NCI-H510A treated with DMSO at 0.1 percent for 48 hours (cell line): ENCODE results near the gene AKR1E2.
A peak's percentile ranks its signal among the peaks of the same experiment; 100 is the strongest.

Source experiments
- DNase-seq: peaks from one replicate; lab custom pipeline; 2025; lab: John Stamatoyannopoulos, UW

The AKR1E2 gene

DNA sequence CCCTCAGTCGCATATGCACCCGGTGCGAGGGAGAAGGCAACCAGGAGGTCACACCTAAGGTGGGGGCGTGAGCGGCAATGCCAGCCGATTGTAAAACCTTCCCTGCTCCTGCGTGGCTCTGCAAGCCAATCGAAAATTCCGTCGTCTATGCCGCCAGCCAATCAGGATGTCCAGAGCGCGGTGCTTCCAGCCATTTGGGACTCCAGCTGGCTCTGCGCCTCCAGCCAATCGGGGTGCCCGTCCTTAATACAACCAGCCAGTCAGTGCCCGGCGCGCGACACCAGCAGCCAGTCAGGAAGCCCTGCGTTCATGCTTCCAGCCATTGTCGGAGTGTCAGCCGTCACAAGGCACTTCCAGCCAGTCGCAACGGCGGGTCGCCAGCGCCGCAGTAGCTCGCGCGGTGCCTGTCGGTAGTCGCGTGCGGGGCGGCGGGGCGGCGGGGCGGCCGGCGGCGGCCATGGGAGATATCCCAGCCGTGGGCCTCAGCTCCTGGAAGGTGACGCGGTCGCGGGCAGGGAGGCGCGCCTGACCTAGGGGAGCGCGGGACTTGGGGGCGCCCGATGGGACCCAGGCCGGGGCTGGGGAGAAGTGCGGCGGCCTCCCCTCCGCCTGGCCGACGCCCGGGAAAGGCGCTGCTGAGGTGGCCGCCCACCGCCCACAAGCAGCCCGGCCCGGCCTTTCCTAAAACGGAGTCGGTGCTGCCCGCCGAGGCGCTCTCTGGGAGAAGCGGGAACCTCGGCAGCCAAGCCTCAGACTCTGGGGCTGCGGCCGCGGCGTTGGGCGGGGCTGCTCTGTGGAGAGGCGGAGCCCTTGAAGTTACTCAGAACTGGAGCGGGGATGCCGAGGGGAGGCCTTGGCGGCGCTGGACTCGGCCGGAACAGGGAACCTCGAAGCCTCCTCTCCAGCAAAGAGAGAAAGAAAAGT lies at the start of gene AKR1E2:
Gene AKR1E2 (plus strand): TSS at position 340 of the 924 bp plus-strand sequence. CDS start 118 bp downstream, at position 458.
- DNase-seq = peak; percentile 79

DNA sequence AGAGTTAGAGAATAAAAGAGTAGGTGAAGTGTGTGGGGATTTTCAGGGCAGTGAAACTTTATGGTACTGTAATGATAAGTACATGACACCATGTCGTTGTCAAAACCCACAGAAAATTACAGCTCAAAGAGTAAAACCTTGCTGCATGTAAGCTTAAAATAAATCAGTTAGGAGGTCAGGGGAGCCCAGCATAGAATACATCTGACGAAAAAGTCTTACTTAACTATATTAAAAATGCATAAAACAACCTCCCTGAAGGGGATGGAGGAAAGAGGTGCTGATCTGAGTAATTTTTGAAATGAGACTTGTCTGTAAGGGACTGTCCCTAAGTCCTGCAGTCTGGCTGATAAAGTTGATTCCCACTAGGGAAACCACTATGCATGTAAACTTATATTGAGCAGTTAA lies 49.8 kb upstream of the AKR1E2 start:
- DNase-seq = no peak

DNA sequence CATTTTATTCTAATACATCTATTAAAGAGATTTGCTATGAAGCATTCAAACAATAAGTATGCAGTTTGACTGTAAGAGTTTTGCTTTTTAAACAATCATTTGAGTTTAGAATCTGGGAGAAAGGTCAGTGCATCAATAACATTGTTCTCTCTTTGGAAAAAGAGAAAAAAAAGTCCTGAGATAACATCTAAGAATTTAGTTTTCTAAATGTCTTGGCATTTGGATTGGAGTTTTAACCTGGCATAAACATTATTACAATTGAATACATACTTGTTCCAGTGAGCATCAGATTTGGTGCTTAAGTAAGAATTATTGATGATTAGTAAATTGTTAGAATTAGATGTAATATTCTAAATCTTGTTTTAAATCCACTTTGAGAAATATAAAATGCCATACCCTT lies 47.2 kb upstream of the AKR1E2 start:
- DNase-seq = no peak

DNA sequence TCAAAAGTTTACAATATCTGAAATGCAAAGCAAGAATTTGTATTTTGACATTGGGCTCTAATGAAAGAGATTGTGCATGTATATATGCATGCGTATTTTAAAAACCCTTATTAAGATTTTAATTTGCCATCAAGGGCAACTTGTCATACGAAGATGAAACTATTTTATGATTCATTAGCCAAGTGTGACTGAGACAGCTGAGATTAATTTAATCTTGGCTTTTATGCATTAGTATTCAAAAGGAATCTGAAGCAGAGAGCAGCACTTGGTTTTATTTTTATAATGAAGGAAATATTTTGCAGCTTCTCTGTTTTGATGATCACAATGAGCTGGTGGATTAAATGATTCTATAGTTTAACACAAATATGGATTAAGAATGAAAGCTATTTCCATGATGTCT lies 45.9 kb upstream of the AKR1E2 start:
- no peak for DNase-seq

DNA sequence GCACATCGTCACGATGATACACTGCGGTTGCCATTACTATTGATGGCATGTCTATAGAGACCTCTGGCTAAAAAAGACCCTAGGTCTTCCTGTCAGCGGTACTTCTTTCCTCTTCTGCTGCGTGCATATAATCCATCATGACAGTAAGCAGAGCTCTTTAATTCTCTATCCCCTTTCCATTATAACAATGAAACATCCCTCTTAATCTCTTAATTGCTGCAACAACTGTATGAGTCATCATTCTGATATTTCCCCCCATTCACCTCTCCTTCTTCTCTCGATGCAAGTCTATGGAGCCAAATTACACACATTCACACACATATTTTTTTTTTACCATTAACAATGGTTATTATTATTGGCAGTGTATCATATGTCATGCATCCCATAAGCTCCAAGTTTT lies 45.2 kb upstream of the AKR1E2 start:
- no peak for DNase-seq

DNA sequence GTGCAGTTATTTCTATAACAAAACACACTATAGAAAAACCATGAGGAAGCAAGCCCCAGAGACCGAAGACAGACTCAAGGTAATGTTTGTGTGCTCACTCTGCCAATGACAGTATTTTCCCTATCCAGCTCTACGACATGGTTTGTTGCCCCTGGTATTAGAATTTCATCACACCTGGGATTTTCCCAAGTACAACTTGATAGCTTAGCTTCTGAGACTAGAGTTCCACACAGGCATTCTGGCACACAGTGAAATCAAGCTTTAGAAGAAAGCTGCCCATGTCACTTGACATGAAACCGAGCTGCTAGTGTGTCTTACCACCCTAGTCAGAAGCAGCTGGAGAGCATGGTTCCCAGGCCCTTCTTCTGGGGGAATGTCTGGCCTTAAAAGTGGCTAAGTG lies 44.1 kb upstream of the AKR1E2 start:
- DNase-seq = no peak

DNA sequence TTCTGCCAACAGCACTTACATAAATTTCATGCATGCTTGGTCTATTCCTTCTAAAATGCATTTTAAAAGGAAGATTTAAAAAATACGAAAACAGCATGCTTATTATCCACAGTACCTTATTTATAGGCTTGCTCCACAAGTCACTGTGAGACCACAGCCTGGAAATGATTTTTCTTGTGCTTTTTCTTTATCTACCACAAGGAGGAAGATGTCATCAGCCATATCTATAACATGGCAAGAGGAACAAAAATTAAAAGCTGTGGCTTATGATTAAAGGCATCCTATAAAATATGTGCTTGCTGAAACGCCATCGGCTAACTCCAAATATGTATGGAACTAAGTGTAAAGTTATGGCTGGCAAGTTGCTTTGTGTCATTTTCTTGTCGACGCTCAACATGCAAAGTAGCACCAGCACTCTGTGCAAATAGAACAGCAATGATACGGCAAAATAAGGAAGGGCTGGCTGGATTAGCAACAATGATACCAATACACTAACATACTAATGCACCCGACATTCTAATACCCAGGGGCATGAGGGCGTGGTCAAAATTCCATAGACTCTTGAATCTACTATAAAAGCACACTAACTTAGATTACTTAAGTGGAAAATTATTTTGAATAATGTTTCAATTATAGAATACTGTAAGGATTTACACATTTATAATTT lies 41.2 kb upstream of the AKR1E2 start:
- no peak for DNase-seq

DNA sequence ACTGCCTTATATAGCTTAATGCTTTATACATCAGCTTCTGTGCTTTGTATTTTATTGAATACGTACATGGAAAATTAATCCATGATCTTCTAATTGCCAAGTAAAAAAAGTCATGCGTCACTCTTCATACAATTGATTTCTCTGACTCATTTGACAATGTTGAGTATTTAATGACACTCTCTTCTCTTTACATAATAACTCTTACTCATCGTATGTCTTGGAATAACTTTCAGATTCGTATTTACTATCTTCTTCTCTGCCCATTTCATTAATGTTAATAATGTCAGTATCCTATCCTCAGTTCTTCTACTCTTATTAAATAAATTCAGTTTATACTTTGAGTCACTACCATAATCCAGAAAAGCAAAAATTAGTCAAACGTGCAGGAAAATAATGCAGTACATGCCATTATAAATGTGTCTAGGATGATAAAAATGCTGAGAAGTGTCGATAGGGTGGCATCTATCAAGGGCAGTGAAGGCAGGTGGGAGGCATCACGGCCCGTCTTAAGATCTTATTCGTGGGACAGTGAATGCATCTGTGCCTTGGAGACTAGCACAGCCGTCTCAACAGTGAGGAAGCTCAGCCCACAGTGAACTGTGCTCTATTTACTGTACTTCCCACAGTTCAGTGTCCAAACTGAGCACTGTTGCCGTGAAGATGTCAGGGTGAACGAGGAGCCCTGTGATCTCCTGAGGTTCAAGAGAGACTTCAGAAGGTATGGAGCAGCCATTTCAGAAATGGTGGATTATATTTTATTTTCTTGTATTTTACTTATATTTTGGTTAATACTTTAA lies 39.8 kb upstream of the AKR1E2 start:
- no peak for DNase-seq

DNA sequence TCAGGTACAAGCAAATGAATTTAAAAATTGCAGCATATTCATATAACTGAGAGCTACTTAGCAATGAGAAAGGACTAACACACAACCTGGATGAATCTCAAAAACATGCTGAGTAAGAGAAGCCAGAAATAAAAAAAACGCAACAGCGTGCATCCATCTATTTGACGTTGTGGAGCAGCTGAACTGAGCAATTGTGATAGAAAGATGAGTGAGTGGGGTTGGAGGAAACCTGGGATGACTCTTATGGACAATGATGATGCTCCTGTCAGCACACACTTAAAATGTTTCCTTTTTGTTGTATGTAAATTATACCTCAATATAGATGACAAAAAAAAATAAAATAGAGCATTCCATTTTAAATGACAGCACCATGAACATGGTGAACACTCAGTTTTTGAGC lies 36.0 kb upstream of the AKR1E2 start:
- DNase-seq = no peak

DNA sequence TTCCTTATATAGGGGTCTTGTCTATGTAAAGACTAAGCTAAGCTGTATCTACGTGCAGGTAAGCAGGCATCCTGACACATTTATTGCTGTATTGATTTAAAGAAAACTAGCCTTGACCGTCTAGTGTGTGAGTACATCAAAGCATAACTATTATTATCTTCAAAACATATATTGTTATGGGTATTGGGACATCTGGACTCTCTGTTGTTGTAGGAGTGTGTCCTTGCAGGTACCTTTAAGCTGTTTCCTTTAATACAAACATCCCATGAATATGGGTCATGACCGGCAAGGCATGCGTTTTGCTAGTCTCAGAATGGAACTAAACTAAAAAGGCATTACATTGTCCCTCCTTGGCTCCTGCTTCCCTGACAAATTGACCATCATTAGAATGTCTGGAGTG lies 35.1 kb upstream of the AKR1E2 start:
- no peak for DNase-seq

DNA sequence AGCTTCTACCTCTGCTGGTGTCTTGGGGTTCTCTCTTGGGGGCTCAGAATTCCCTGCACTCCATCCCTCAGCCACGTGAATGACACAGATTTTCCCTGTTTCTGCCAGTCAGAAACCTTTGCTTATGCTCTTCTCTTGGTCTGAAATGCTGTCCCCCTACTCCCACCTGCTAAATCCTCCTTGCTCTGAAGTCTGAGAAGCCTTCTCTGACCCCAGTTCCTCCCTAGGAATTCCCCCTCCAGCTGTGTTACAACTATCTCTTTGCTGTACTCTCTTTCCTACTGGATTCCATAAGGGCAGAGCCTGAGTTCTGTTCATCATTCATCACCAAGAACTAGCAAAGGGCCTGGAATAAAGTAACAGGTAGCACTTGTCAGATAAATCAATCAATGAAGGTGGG lies 33.6 kb upstream of the AKR1E2 start:
- DNase-seq = no peak

DNA sequence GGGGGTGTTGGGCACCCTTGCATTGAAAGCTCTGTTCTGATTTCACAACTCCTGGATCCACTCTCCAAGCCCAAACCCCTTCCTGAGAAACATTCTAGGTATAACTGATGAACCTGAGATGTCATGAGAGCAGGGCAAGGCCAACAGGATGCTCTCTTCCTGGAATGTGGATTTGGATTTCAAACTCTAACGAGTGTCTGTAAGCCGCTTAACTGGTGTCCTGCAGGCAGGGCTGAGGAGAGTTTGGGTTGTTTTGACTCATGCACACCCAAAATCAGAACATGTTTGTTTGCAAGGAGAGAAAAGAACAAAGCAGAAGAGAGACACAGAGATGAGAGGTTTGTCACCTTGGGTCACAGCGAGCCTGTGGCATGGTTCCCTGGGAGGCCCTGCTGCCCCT lies 24.6 kb upstream of the AKR1E2 start:
- DNase-seq = no peak

DNA sequence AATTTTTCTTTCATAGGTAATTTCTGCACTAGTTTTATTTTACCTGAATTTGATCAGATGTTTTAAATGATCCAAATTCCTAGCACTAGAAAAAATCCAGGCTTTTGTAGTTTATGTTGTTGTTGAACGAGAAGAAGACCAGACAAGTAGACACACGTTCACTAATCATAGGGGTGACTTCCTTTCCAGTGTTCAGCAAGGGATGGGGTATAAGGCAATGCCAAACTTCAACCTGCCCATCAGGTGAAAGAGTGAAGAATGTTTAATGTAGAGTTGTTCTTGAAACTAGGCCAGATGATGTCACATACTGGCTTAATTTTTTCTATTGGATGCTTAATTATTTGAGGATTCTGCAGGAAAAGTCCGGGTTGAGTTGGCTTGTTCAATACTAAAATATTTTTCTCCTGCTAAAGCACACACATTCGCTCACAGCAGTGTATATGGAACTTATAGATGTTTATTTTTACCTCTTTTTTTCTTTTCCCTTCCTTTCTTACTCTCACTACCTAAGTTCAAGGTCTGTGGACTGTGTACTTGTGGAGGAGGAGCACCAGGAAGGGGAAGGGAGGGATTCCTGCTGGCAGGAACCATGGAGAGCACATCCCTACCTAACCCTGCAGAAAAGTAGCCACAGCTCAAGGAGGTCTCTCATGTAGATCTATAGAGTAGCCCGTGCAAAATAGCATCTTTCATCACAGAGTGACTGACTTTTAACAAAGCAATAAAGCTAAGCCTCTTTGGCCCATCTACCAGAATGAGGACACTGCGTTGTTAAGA lies 23.1 kb upstream of the AKR1E2 start:
- no peak for DNase-seq

DNA sequence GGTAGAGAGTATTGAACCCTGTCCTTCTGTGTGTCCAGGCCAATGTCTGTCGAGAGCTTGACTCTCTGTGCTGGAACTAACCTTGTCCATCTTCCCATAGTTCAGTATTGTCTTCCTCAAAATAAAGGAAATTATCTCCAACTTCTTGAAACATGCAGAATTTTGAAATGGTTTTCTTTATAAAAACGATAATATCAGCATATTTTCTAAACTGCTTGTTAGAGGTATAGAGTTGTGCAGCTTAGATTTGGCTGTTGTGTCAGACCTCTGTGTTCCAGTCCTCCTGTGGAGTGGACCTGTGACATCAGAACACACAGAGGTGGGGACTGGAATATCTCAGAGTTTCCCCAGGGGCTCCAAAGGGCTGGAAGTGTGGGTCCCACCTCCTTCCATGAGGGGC lies 22.2 kb upstream of the AKR1E2 start:
- no peak for DNase-seq

DNA sequence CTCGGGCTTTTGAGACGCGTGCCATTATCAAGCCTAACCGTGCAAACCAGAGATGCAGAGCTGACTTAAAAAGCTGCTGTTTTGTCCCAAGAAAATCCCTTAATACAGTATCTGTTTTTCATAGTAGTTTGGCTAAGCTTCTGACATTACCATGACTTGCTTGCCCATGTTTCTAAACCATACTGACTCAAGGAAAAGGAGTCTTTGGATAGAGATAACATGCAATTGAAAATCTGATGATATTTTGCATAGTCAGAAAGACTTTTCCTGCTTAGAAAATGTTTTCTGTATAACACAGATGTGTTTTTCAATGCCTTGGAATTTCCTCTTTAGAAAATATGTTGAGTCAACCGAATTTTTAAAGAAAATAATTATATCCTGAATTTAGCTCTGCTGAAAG lies 21.5 kb upstream of the AKR1E2 start:
- DNase-seq = no peak

DNA sequence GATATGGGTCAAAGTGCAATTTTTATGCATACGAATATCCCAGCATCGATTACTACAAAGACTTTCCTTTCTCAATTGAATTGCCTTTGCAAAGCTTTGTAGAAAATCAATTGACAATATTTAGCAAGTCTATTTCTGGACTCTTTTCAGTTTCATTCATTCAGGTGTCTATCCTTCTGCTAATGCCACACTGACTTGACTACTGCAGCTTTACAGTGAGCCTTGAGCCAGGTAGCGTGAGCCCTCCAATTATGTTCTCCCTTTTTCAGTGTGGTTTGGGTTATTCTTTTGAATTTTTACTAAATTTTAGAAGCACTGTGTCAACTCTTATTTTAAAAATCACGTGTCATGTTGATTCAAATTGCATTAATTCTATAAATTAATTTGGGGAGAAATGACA lies 19.5 kb upstream of the AKR1E2 start:
- DNase-seq = no peak

DNA sequence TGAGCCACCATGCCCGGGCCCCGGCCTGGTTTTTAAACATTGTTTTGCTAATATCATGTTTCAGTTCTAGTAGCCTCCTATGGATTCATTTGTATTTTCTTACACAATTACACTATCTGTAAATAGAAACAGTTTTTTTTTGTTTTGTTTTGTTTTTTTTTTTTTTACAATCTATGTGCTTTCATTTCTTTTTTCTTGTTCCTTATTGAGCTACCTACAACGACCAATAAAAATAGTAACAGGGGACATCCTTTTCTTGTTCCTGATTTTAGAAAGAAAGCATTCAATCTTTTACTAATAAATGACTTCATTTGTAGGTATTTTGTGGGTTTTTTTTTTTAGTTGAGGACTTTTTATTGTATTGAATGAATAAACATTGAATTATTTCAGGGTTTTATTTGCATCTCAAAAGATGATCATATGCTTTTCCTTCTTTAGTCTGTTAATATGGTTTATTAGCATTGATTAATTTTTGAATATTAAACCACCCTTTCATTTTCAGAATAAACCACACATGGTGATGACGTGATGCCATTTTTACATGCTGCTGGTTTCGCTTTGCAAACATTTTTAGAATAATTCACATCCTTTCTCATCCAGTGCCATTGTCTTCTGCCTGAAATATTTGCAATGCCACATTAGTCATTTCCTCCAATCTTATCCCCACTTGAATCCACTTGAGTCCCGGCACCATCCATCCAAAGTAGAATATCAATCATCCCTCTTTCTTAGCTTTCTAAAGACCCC lies 18.1 kb upstream of the AKR1E2 start:
- no peak for DNase-seq

DNA sequence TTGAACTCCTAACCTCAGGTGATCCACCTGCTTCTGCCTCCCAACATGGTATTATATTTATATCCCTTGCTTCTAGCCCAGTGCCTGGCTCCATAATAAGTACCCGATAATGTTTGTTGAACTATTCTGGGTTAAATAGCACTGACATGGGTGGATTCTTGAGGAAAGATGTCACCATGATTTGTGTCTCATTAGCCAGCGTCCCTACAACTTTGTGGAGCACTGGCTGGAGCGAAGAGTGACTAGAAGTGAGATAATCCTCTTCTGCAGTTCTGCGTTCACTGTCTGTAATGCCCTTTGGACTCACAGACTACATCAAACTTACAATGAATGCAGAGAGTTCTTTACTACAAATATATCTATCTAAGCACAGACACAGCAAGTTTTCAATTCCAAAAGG lies 16.9 kb upstream of the AKR1E2 start:
- DNase-seq = no peak

DNA sequence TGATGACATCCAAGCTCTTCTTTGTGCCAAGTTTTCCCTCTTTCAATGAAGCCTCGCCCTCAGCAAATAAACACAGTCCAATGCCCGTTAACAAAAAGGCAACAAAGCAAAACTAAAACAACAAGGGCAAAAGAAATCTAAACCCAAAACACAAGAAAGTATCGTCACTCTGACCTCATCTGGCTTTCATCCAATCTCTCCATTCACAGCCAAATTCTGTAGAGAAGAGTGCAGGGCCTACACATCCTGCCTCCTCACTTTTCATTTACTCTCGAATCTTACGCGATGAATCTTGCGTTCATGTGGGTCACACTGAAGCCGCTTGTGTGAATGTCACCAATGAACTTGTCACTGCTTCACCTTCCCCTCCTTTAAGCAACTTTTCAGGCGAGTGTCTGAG lies 15.9 kb upstream of the AKR1E2 start:
- DNase-seq = no peak

DNA sequence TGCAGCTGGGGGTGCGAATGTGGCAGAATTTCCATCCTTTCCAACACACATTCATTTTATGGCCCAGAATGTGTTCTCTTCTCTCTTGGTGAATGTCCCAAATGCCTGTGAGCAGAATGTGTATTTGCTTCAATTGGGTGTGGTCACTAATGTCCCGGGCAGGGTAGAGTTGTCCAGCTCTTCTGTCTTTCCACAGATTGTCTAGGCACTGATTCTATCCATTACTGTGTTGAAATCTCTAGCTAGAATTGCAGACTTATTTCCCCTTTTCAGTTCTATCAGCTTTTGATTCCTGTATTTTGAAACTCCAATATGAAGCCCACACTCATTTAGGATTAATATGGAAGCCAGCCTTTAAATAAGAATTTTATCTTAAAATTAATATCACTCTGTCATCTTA lies 14.0 kb upstream of the AKR1E2 start:
- no peak for DNase-seq

DNA sequence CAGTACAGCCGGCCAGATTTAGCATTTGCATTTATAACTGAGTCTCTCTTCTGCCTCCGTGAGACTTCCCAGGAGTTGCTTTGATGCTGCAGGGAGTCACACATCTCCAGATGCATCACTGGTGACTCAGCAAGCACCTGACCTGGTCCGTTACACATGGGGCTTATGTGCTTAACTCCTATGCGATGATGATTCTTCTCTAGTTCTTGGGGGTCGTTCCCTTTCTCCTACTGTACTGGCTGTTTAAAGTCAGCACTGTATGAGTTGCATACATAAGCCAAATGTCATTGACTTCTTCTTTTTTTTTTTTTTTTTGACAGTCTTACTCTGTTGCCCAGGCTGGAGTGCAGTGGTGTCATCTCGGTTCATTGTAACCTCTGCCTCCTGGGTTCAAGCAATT lies 13.0 kb upstream of the AKR1E2 start:
- no peak for DNase-seq
